HG03565 (cell line): ENCODE results near the gene ZNF516.

ENCODE experiments used
- ATAC-seq: cut with Tn5 transposase; IDR thresholded peaks from one replicate; pipeline ENCODE4 v1.9.1; 2021; ENCODE audit warnings: mild to moderate bottlenecking, moderate library complexity; ENCODE audit not compliant: unreplicated experiment

ZNF516 gene

GRCh38 chr18:76506974-76507764 is 12.1 kb upstream of the ZNF516 start:
- ATAC-seq, result no peak

DNA sequence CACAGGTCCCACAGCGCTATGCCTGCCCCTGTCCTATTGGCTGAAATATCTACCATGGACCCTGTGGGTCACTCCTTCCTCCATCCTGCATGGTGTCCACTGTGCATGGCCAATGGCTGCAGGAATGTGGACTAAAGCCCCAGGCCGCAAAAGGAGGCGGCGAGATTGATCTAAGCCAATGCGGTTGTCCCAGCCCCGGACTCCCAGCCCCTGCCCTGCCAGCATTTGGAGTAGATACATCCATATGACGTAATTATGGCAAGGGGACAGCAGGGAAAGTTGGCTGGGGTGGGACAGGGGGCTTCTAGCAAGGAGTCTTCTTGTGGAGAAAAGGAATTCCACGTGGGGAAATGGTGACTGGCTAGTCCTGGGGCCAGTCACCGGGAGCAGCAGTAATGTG is 11.4 kb upstream of the ZNF516 start:
- no peak for ATAC-seq

DNA sequence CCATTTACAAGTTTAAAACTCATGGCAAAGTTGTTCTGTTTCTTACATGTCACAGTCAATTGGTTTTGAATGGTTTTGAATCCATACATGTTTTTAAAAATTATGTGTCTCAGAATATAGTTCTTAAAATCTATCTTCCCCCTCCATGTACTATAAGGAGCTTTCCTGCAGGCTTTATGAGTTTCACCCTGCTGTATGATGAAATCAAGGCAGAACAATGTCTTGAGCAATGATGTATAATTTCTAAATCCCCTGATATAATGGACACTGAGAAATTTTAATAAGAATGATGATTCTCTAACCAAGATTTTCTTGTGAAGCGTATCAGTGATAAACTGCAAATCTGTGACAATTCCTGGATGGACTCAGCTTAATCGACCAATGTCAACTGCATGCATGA is 10.6 kb upstream of the ZNF516 start:
- ATAC-seq, result no peak

DNA sequence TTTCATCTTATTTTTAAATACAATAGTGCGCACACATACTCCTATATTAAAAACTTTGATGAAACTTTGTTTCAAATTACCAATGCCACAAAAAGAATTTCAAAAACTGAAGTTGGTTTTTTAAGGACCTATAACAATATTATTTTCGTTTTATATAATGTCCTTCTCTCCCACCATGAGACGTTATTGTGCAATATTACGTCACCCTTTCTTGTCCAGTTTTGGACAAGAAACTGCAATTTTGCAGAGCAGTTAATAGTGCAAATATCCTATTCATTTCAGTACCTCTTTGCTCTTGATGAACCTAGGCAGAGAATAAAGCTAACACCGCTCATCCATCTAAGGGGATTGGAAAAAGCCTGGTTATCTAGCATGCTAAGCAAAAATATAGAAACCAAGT is 9.7 kb upstream of the ZNF516 start:
- no peak for ATAC-seq

GRCh38 chr18:76503649-76504386 is 8.8 kb upstream of the ZNF516 start:
- ATAC-seq, result no peak

DNA sequence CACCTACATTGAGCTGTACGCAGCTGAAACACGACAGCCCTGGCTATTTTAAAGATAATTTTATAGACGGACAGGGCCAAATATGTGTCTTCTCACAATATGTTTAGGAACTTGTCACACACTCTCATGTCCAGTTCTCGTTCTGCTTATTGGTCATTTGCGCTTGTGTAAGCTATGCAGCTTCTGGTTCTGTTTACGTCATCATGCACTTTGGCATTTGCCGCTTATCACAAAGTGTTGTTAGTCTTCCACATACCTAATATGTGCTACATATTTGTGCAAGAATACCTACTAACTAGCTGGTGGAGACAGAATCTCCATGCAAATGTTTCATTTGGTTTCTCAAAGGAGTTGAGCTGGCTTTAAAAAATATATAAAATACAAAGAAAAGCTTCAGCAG is 7.5 kb upstream of the ZNF516 start:
- no peak for ATAC-seq

DNA sequence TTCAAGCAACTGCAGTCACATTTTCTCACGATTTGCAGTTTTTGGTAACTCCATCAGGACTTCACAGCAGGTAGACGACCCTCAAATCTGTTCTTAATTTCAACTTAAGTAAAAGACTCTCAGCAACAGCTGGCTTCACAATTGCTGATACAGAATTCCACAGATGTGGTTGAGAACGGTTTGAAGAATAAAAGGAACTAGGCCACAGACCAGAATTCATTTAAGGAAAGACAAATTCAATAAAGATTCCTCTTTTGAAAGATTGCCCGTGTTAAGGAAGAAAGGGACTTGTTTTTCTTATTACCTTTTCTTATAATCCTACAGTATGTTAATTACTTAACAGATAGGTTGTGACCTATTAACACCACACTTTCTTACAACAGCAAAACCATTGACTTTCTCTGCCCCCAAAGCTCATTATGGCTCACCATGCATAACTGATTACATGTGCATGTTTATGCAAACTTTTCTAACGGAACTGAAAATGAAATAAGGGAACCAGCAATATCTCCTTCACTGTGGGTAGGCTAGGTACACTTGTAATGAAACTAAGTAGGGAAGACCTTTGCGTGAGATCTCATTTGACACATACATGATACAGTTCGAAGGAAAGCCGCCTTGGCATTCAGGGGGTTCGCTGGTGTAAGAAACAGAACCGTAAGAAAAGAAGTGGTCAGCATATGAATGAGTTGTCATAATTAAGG is 4.7 kb upstream of the ZNF516 start:
- peak; percentile 96 for ATAC-seq

GRCh38 chr18:76499021-76499420 is 4.0 kb upstream of the ZNF516 start:
- no peak for ATAC-seq

DNA sequence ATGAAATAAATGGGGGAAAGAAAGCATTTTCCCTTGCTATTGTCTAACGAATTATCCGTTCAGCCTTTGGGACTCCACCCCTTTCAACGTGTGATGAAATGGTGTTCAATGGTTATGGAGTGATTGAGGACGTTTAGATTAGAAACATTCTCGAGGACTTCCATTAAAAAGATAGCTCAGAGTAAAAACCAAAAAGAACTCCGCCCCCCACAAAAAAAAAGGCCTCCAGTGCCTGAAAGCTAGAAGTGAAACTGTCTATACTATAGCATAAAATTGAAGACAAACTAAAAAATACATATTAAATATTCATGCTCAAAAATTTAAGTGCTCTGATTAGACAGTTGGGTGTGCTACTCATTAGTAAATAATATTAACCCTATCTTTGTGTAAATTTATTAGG is 3.0 kb upstream of the ZNF516 start:
- ATAC-seq, result no peak

GRCh38 chr18:76497021-76497420 is 2.0 kb upstream of the ZNF516 start:
- no peak for ATAC-seq

DNA sequence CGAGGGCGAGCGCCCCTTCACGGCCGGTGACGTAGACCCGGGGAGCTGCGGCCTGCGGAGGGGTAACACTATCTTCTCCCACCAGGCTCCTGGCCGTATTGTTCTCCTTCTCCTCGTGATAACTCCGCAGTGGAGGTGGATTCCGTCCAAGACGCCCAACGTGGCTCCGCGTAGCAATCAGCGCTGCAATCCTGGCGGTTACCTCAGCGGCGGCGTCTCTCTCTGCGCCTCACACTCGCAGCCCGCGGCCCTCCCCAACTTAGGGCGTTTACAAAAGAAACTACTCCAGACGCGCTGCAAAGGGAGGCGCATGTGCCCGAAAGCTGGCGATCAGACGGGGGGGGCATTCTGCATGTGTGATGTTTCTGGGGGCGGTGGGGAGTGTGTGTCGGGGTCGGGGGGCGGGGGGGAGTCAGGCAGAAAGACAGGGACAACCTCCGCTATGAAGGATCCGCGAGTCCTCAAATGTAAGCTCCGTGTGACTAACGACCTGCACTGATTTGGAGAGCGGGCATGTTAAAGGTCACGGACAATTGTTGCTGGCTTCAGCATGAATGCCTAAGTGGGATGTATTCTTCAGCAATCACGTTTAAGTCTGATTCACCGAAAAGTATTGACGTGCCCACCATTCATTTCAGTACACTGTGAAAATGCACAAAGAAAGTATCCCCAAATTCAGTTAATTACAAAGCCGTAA is 1.3 kb upstream of the ZNF516 start:
- no peak for ATAC-seq

DNA sequence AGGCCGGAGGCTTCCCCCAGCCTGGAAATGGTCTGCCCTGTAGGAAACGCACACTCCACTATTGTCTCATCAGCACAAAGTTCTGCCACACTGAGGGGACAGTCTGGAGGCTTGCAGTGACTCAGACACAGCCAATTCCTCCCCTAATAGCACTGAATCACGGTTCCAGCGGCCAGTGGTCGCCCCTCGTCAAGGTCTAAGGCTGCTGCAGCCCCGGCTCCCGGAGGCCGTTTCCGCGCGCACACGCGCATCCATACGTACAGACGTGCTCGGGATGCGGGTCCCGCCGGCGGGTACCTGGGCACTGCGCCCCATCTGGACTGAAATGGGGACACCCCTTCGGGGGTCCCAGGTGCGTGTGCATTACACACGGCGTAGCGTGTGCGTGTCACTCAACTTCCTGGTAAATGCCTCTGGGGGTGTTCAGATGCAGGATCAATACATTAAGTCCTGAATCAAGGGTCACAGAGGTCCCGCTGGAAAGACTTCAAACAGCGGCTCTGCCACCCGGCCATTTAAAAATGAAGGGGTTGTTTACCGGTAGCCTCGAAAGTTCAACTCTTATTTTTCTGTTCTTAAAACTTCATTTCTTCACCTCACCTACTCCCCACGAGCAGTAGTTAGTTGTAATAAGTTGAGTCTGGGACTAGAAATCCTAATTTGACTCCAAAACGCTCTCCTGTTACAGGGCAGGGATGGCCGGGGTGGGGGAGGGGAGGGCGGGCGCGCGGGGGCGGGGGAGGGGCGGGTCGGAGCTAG is 572 bp upstream of the ZNF516 start:
- ATAC-seq, result no peak

- no peak for ATAC-seq
These were observed 624 bp downstream of the ZNF516 start for GRCh38 chr18:76494231-76495005.

- peak; percentile 7 for ATAC-seq
These were observed 1.6 kb downstream of the ZNF516 start for GRCh38 chr18:76493213-76494161.

DNA sequence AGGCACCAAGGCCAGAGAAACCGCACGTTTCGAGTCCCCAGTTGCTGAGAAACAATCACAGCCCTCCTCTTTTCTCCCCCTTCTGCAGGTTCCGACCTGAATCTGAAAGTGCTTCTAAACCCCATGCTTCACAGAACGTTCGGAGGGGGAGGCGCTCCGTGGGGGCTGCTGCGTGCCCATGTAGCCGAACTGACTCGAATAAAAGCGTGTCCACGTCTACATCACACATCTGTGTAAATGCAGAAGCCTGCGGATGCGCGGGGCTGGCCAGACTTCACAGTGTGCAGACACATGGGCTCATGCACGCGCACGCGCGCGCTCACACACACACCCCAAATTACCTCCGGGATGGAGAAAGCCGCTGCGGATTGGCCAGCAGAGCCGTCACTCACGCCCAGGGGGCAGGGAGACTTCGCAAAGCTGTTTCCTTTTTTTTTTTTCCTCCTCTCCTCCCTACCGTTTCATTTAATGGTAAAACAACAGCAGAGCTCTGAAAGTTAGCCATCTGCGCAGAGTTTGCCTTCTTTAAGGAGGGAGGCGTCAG is 2.3 kb downstream of the ZNF516 start:
- ATAC-seq, result peak; percentile 77

DNA sequence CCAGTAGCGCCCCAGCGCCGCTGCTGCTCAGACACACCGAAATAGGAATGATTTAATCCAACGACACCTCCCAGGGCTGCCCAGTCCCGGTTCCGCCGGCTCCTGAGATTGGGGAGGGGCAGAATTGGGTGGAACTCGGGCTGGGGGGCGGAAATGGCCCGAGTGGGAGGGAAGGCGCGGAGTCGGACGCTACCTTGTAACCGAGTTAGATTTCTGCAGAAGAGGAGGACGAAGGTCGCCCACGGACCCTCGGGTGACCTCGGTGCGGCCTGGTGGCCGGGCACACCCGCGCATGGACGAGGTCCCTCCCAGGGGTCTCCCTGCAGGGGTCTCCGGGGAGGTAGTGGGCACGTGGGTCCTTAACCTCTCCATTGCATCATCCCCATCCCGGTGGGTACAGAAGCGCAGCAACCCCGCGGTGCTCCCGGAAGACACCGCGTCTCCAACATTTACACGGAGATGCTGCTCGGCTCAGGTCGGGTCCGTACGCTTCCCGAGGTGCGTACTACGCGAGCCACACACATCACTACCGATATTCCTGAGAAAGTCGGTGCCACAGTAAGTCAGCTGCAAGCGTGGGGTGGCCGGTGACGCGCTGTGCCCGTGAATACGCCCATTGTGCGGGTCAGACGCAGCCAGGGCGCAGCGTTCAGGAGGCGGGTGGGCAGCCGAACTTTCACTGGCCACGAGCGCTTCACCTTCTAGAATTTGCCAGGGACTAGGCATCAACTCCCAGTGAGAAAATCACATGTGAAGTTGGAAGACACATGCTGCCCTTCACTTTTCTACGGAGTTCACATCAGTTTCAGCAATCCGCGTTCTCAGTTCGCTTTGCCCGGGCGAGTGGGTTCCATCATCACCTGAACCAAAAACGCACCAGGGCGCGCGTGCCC is 3.0 kb downstream of the ZNF516 start:
- no peak for ATAC-seq

- no peak for ATAC-seq
These were observed 3.6 kb downstream of the ZNF516 start for GRCh38 chr18:76491473-76491775.
